GM12878 (cell line): ENCODE data around the gene PIGQ.

Experiments used
- CREB1 ChIP-seq: IDR thresholded peaks from 2 replicates; pipeline ENCODE4 v1.6.1; 2012; ENCODE audit warnings: low read depth, mild to moderate bottlenecking, inconsistent platforms
- EZH2 ChIP-seq: IDR thresholded peaks from 2 replicates; pipeline ENCODE4 v1.6.1; 2012; ENCODE audit warnings: low read depth, mild to moderate bottlenecking, control low read depth, inconsistent platforms, low read length, borderline replicate concordance; ENCODE audit not compliant: control insufficient read depth
- FOXK2 ChIP-seq: fragments of 450-650 bp; IDR thresholded peaks from 2 replicates; pipeline ENCODE4 v1.6.1; 2017; ENCODE audit warnings: mild to moderate bottlenecking, moderate library complexity
- POLR2A ChIP-seq: IDR thresholded peaks from 2 replicates; pipeline ENCODE4 v1.6.1; 2011; ENCODE audit warnings: low read depth, mild to moderate bottlenecking, low read length
- TF ChIP-seq, protein P1 (sequence below), 3 experiments: IDR thresholded peaks in 2 of 3; conservative IDR thresholded peaks in 1 of 3; 2 replicates each; pipeline ENCODE4 v1.5.1; 2011; ENCODE audit warnings: low read depth in 3 of 3, low read length in 3 of 3, mild to moderate bottlenecking in 3 of 3, control low read depth in 2 of 3, moderate library complexity in 2 of 3, inconsistent platforms in 1 of 3, mixed read lengths in 1 of 3; ENCODE audit not compliant: control insufficient read depth in 2 of 3, insufficient read depth in 1 of 3; ENCODE audit errors: extremely low read depth in 1 of 3

DNA sequence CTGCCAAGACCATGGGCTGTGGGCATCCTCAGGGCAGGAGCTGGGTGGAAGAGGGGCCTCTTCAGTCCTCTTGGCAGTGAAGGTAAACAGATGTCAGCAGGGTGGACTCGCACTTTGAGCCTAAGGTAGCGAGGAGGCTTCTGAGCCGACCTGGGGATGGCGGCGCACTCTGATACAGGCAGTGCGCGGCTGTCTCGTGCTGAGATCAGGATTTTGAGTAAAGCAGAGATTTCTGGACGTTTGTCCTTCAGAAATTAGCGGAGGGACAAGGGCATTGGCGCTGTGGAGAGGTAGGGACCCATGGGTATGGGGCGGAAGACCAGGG, 26.9 kb downstream of the PIGQ start:
- TF ChIP-seq FOXK2 (no peak), CREB1 (no peak), POLR2A (no peak), EZH2 (no peak)
- TF ChIP-seq, protein P1, sequence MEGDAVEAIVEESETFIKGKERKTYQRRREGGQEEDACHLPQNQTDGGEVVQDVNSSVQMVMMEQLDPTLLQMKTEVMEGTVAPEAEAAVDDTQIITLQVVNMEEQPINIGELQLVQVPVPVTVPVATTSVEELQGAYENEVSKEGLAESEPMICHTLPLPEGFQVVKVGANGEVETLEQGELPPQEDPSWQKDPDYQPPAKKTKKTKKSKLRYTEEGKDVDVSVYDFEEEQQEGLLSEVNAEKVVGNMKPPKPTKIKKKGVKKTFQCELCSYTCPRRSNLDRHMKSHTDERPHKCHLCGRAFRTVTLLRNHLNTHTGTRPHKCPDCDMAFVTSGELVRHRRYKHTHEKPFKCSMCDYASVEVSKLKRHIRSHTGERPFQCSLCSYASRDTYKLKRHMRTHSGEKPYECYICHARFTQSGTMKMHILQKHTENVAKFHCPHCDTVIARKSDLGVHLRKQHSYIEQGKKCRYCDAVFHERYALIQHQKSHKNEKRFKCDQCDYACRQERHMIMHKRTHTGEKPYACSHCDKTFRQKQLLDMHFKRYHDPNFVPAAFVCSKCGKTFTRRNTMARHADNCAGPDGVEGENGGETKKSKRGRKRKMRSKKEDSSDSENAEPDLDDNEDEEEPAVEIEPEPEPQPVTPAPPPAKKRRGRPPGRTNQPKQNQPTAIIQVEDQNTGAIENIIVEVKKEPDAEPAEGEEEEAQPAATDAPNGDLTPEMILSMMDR (IDR thresholded peaks at IDR 0.05 in 2 of 3, conservative IDR thresholded peaks at IDR 0.05 in 1 of 3; ENCODE audit: control insufficient read depth in 2 of 3, extremely low read depth in 1 of 3, insufficient read depth in 1 of 3, low read depth in 3 of 3, low read length in 3 of 3) = no peak
